22Rv1 (cell line): ENCODE results near the gene OGFR.

ENCODE experiments used
- H3K27ac ChIP-seq: fragments of 450-650 bp; 2 replicates; pipeline ENCODE4 v1.5.1; 2017
- CTCF ChIP-seq: fragments of 450-650 bp; IDR thresholded peaks from 2 replicates; pipeline ENCODE4 v1.5.1; 2017; ENCODE audit warnings: mild to moderate bottlenecking
- ZFX ChIP-seq: fragments of 450-650 bp; IDR thresholded peaks from 2 replicates; pipeline ENCODE4 v1.6.1; 2017; ENCODE audit warnings: antibody characterized with exemption, borderline replicate concordance

OGFR gene

DNA sequence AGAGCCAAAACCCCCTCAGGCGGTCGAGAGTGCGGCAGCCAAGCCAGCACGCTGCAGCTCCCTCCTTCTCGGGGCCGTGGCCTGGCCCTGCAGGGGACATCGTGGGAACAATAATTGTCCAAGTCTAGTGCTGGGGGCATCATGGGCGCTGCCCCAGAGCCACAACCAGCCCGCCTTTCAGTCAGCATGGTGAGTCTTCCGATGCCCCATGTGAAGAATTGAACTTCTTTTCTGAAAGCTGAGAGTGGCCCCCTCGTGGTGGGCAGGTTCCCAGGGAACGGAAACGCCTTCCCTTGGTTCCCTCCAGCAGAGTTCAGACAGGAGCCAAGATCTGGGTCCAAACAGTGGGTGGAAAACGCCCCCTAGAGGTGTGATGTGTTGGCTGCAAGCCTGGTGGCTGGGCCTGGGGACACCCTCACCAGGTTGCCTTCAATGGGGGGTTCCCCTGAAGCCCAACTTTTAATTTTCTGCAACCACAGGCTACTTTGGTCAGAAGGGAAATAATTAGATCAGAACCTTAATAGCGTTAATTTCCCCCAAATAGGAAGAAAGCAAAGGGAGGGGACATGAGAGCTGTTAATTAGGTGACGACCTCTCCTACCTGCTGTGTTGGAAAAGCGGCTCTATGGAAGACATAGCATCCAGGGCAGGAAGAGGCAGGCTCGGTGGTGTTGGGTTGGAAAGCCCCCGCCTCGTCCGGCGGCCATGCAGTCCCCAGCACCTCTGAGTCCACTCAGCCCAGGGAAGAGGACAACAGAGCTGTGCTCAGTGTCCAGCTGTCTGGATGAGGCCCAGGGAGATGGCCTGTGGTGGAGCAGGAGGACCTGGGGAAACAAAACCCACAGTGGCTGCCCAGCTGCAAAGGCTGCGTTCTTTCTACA lies 13.1 kb upstream of the OGFR start:
- TF ChIP-seq ZFX (no peak), CTCF (peak; percentile 92)
- H3K27ac ChIP-seq, result no peak overlapping the region

- no peak for TF ChIP-seq CTCF
- no peak for TF ChIP-seq ZFX
- no peak overlapping the region for H3K27ac ChIP-seq
These were observed 12.3 kb upstream of the OGFR start for GRCh38 chr20:62792182-62792939.

GRCh38 chr20:62792940-62793756 lies 11.5 kb upstream of the OGFR start:
- no peak for TF ChIP-seq CTCF
- no peak for TF ChIP-seq ZFX
- peak overlapping the region; percentile 98 for H3K27ac ChIP-seq

DNA sequence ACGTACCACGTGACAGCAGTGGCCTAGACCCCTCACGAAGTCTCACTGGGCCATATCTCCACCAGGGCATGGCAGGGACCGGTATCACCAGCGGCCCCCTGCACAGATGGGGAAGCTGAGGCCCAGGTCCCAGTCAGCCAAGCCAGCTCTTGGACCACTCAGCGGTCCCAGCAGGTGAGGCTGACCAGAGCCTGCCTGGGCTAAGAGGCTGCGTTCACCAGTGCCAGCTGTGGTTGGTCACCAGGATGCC lies 11.0 kb upstream of the OGFR start:
- TF ChIP-seq CTCF (no peak), ZFX (no peak)

DNA sequence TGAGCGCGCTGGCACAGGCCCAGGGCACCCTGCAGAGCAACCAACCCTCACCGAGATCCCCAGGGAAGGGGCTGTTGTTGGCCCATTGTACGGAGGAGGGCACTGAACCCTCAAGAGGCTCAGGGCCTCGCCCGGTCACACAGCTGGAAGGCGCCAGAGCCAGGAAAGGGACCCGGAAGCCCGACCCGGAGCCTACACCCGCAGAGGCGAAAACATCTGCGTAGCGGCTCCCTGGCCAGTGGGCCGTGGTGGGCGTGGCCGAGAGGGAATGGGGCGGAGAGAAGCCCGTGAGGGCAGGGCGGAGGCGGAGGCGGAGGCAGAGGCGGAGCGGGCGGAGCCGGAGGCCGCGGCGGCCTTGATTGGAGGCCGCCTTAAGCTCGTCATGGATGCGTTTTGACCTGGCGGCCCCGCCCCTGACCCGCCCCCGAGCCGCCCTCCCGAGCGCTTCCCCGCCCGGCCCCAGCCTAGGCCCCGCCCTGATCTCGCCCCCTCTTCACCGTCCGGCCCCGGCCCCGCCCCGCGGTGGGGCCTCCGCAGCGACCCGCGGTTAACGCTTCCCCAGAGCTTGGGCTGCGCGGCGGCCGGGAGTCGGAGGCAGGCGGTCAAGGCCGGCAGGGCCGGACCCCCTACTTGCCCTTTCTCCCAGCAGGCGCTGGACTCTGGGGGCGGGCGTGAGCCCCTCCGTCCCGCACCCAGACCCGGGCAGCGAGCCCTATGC lies 10.5 kb upstream of the OGFR start:
- H3K27ac ChIP-seq, result peak overlapping the region; percentile 98
- TF ChIP-seq ZFX, result no peak
- no peak for TF ChIP-seq CTCF

More for the DNA sequence above, 11.0 kb upstream of the OGFR start:
- H3K27ac ChIP-seq, result peak overlapping the region; percentile 98

DNA sequence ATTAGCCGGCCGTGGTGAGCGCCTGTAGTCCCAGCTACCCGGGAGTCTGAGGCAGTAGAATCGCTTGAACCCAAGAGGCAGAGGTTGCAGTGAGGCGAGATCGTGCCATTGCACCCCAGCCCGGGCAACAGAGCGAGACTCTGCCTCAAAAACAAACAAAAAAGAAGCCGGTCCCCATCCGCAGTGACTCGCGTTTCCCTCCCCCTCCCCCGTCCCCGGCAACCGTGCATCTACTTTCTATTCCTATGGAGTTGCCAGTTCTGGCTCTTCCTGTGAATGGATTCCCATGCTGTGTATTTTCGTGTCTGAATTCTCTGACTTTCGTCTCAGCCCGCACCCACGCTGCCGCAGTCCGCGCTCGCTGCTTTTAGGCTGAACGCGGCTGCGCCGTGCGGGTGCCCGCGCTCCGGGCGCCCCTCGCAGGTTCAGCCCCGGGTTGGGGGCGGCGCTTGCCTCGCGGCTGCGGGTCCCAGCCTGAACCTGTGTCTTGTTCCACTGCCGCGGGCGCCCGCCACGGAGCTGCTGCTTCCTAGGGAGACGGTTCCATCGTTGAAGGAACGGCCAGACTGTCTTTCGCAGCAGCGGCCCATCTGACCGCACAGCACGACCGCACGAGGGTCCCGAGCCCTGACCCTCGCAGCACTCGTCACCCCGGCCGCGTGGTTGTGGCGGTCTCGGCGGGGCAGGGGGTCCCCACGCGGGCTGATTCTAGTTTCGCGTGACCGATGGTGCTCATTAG lies 9.4 kb upstream of the OGFR start:
- peak overlapping the region; percentile 98 for H3K27ac ChIP-seq
- no peak for TF ChIP-seq ZFX
- TF ChIP-seq CTCF, result no peak
